HepG2 (cell line): ENCODE measurements around the gene PRKAR2A. TPM values are rescaled to one million over a fixed set of nuclear protein-coding genes. Genes with fewer than 3 reads are reported as not detected.
"Not testable (repeated sequence)": the region's sequence is repeated elsewhere in the genome, so short reads cannot be mapped to it uniquely, and the experiment has no call there.

Source experiments
- ATAC-seq: fragments of 200-7000 bp; cut with Tn5 transposase; 3 replicates; pipeline ENCODE4 v1.9.1; 2020; ENCODE audit warnings: mild to moderate bottlenecking, moderate library complexity
- BruUV-seq: library from RNA; stranded (reverse); fragments of 400-500 nt; replicated peaks from 2 replicates; lab custom pipeline; 2021; lab: Mats Ljungman, UMichigan
- CTCF ChIA-PET: fragments of 300-600 bp; formaldehyde crosslinking; extraction: SDS; loops from one replicate; lab custom pipeline; 2021; ENCODE audit warnings: low total read pairs, inconsistent platforms, low intra/inter-chr PET ratio; lab: Yijun Ruan, JAX
- POLR2A ChIA-PET: fragments of 350-600 bp; sonication (Branson Sonifier 250); formaldehyde crosslinking; loops from one replicate; lab custom pipeline; 2020; ENCODE audit warnings: antibody characterized with exemption, inconsistent platforms; lab: Yijun Ruan, JAX
- DNase-seq: peaks from one replicate; pipeline ENCODE4 v3.0.0-alpha.2; 2015; ENCODE audit warnings: low spot score
- FAIRE-seq: peaks from 3 replicates; lab custom pipeline; 2011; peaks lifted over from hg19 to GRCh38; lab: Jason Lieb, UNC
- H2AFZ ChIP-seq: one replicate; pipeline ENCODE4 v1.6.1; 2011; ENCODE audit warnings: low read length, inconsistent platforms
- H3K27ac ChIP-seq: fragments of 300-600 bp; 3 replicates; pipeline ENCODE4 v1.8.0; 2011; ENCODE audit warnings: mixed run types, mild to moderate bottlenecking, mixed read lengths, low read length, inconsistent platforms; ENCODE audit not compliant: insufficient read depth; ENCODE audit errors: extremely low read length
- H3K27me3 ChIP-seq, 2 experiments: fragments of 200-600 bp in 1 of 2; 2 replicates in 1 of 2; 3 replicates in 1 of 2; pipeline versions ENCODE4 v1.6.0 to v1.8.0; 2011; ENCODE audit warnings: low read length in 2 of 2, mild to moderate bottlenecking in 2 of 2, moderate library complexity in 2 of 2, inconsistent platforms in 1 of 2; ENCODE audit not compliant: insufficient read depth in 2 of 2, control insufficient read depth in 1 of 2
- H3K36me3 ChIP-seq, 2 experiments: fragments of 200-600 bp in 1 of 2; replicated peaks in 1 of 2; 2 replicates in 1 of 2; 3 replicates in 1 of 2; pipeline versions ENCODE4 v1.5.1 to v1.8.0; 2011; ENCODE audit warnings: low read length in 2 of 2, inconsistent platforms in 1 of 2; ENCODE audit not compliant: insufficient read depth in 2 of 2, control insufficient read depth in 1 of 2
- H3K4me1 ChIP-seq: 2 replicates; pipeline ENCODE4 v1.5.1; 2012; ENCODE audit warnings: low read length, inconsistent platforms; ENCODE audit not compliant: insufficient read depth
- H3K4me2 ChIP-seq: 2 replicates; pipeline ENCODE4 v1.6.0; 2011; ENCODE audit warnings: low read depth, low read length, inconsistent platforms
- H3K4me3 ChIP-seq, 3 experiments: fragments of 200-600 bp in 1 of 3; sonication (generic), shearing (Covaris generic) in 1 of 3; replicated peaks in 1 of 3; 2 replicates each; pipeline ENCODE4 v1.5.1; 2011 to 2016; ENCODE audit warnings: low read length in 3 of 3, inconsistent platforms in 2 of 3, low read depth in 2 of 3, mild to moderate bottlenecking in 2 of 3, control low read depth in 1 of 3, mixed read lengths in 1 of 3; ENCODE audit not compliant: insufficient read depth in 1 of 3
- H3K79me2 ChIP-seq: one replicate; pipeline ENCODE4 v1.6.1; 2011; ENCODE audit warnings: low read length, inconsistent platforms; ENCODE audit not compliant: insufficient read depth
- H3K9ac ChIP-seq: 2 replicates; pipeline ENCODE4 v1.6.0; 2011; ENCODE audit warnings: mild to moderate bottlenecking, low read depth, low read length, inconsistent platforms; ENCODE audit not compliant: insufficient read depth
- H3K9me3 ChIP-seq: 2 replicates; pipeline ENCODE4 v1.5.1; 2012; ENCODE audit warnings: mild to moderate bottlenecking, low read length
- H4K20me1 ChIP-seq: 2 replicates; pipeline ENCODE4 v1.6.0; 2011; ENCODE audit warnings: inconsistent platforms, mild to moderate bottlenecking, low read length, moderate library complexity; ENCODE audit not compliant: insufficient read depth
- WGBS: methylation state at CpG from one replicate; pipeline ENCODE4 v1.1.6; 2017; ENCODE audit warnings: low lambda C conversion rate; 5-methylcytosine and 5-hydroxymethylcytosine counted together
- in situ Hi-C: cut with HindIII; loops from 2 replicates; pipeline ENCODE4 v1.10.0; 2017; ENCODE audit warnings: low pct_unique_long_range_greater_than_20kb; ENCODE audit not compliant: extremely low pct_ligation_motif_present
- intact Hi-C: fragments of 100-400 bp; cut with micrococcal nuclease; formaldehyde crosslinking; loops from one replicate; pipeline ENCODE4 v1.10.0; 2022; ENCODE audit not compliant: unreplicated experiment
- polyA plus RNA-seq, 8 experiments: library from polyadenylated mRNA; depleted of rRNA in 3 of 8; stranded (reverse) in 7 of 8; unstranded in 1 of 8; fragments of >200 nt; fragmentation: Illumina TruSeq in 4 of 8; extraction: Trizol in 4 of 8; gene quantifications; 2 replicates each; pipeline versions ENCODE4 v1.2.1 to v1.2.3, GENCODE V29; 2011 to 2016; ENCODE audit warnings: low read depth in 4 of 8, missing spikeins in 1 of 8, mixed read lengths in 1 of 8; ENCODE audit not compliant: insufficient read depth in 1 of 8
- total RNA-seq, 5 experiments: library from RNA; depleted of rRNA; stranded (reverse); fragments of >200 nt; fragmentation: Illumina TruSeq; extraction: Trizol; gene quantifications; 2 replicates each; pipeline ENCODE4 v1.2.3, GENCODE V29; 2016; ENCODE audit warnings: low read depth in 1 of 5
- TF ChIP-seq, protein P1 (sequence below): IDR thresholded peaks from 2 replicates; pipeline ENCODE4 v1.6.1; 2012; ENCODE audit warnings: low read length, improper control_type of control experiment

The PRKAR2A gene
- total and polyA plus RNA-seq, 2 of the 13 experiments (the other 11 are each of a cell fraction or from before 2014, with no cell fraction given) = 11.8 to 29.2 TPM

DNA sequence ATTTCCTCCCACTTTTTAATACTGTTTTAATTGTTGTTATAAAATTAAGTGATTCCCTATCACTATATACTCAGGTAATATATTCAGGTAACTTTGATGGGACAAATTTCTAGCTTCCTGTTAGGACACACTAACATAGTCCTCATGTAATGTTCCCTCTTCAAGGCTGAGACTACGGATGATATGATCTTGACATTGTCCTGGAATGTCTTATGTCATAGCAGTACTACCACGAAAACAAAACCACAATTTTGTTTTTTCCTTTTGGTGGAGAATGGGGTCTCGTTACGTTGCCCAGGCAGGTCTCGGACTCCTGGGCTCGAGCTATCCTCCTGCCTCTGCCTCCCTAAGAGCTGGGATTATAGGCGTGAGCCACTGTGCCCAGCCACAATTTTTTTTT, 103.9 kb downstream of the PRKAR2A start (continued):
- TF ChIP-seq, protein P1, sequence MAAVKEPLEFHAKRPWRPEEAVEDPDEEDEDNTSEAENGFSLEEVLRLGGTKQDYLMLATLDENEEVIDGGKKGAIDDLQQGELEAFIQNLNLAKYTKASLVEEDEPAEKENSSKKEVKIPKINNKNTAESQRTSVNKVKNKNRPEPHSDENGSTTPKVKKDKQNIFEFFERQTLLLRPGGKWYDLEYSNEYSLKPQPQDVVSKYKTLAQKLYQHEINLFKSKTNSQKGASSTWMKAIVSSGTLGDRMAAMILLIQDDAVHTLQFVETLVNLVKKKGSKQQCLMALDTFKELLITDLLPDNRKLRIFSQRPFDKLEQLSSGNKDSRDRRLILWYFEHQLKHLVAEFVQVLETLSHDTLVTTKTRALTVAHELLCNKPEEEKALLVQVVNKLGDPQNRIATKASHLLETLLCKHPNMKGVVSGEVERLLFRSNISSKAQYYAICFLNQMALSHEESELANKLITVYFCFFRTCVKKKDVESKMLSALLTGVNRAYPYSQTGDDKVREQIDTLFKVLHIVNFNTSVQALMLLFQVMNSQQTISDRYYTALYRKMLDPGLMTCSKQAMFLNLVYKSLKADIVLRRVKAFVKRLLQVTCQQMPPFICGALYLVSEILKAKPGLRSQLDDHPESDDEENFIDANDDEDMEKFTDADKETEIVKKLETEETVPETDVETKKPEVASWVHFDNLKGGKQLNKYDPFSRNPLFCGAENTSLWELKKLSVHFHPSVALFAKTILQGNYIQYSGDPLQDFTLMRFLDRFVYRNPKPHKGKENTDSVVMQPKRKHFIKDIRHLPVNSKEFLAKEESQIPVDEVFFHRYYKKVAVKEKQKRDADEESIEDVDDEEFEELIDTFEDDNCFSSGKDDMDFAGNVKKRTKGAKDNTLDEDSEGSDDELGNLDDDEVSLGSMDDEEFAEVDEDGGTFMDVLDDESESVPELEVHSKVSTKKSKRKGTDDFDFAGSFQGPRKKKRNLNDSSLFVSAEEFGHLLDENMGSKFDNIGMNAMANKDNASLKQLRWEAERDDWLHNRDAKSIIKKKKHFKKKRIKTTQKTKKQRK = no peak

- FAIRE-seq, POLR2A ChIA-PET: not testable (repeated sequence)
Observed at GRCh38 chr3:48741226-48741625, 106.4 kb downstream of the PRKAR2A start.

More at GRCh38 chr3:48741226-48741625, 106.4 kb downstream of the PRKAR2A start:
- H3K27ac ChIP-seq, H3K4me2 ChIP-seq, H3K27me3 ChIP-seq, H3K79me2 ChIP-seq, BruUV-seq, H2AFZ ChIP-seq, CTCF ChIA-PET, DNase-seq, H3K9me3 ChIP-seq, in situ Hi-C loops, H3K4me3 ChIP-seq, H4K20me1 ChIP-seq, ATAC-seq, H3K36me3 ChIP-seq, H3K9ac ChIP-seq: not testable (repeated sequence)
- H3K4me1 ChIP-seq = peaks cover 43% of the 10 kb centered on the region
- WGBS = 97% methylated on average over 10 of the region's 10 CpGs
- intact Hi-C loops = loop anchor here (2.0 kb wide), 1 partner anchor 212 kb away; no protein-coding TSS in a partner anchor
